K562 (cell line): Measurements from ENCODE around the gene AGFG1. TPM values are rescaled to one million over a fixed set of nuclear protein-coding genes. Genes with fewer than 3 reads are reported as not detected.
A peak's percentile ranks its signal among the peaks of the same experiment; 100 is the strongest.

Source experiments
- ATAC-seq: fragments of 200-7000 bp; cut with Tn5 transposase; 3 replicates; pipeline ENCODE4 v1.9.1; 2020; ENCODE audit warnings: moderate library complexity
- BruUV-seq: library from RNA; stranded (reverse); fragments of 400-500 nt; replicated peaks from 2 replicates; lab custom pipeline; 2021; lab: Mats Ljungman, UMichigan
- CTCF ChIA-PET: fragments of 300-600 bp; formaldehyde crosslinking; extraction: SDS; loops from one replicate; lab custom pipeline; 2021; ENCODE audit warnings: low intra/inter-chr PET ratio; lab: Yijun Ruan, JAX
- POLR2A ChIA-PET: fragments of 300-600, 350-650 bp; sonication (Branson Sonifier 250); formaldehyde crosslinking; extraction: SDS; loops from one replicate; lab custom pipeline; 2021; ENCODE audit warnings: antibody characterized with exemption, inconsistent platforms; lab: Yijun Ruan, JAX
- DNase-seq, 4 experiments: peaks; one replicate each; pipeline versions ENCODE4 v3.0.0 to v3.0.0-alpha.2; 2011 to 2018; ENCODE audit warnings: low spot score in 3 of 4, mixed read lengths in 3 of 4; ENCODE audit errors: extremely low read depth in 1 of 4
- FAIRE-seq: peaks from 2 replicates; lab custom pipeline; 2011; peaks lifted over from hg19 to GRCh38; lab: Jason Lieb, UNC
- H2AFZ ChIP-seq: 2 replicates; pipeline ENCODE4 v1.6.0; 2011; ENCODE audit warnings: low read depth, low read length, control low read depth, inconsistent platforms
- H3K27ac ChIP-seq: fragments of 200-600 bp; 3 replicates; pipeline ENCODE4 v1.8.0; 2011; ENCODE audit warnings: low read depth, mild to moderate bottlenecking, control low read depth, inconsistent platforms, low read length, moderate library complexity, mixed read lengths; ENCODE audit errors: extremely low read depth
- H3K27me3 ChIP-seq, 2 experiments: fragments of 300-600 bp in 1 of 2; 2 replicates in 1 of 2; 3 replicates in 1 of 2; pipeline versions ENCODE4 v1.6.0 to v1.8.0; 2011; ENCODE audit warnings: inconsistent platforms in 2 of 2, low read length in 2 of 2, mild to moderate bottlenecking in 1 of 2, mixed read lengths in 1 of 2, moderate library complexity in 1 of 2; ENCODE audit not compliant: control insufficient read depth in 2 of 2, insufficient read depth in 2 of 2
- H3K36me3 ChIP-seq: fragments of 300-600 bp; 3 replicates; pipeline ENCODE4 v1.8.0; 2011; ENCODE audit warnings: mild to moderate bottlenecking, low read length, inconsistent platforms; ENCODE audit not compliant: control insufficient read depth, insufficient read depth
- H3K4me1 ChIP-seq, 2 experiments: fragments of 200-600 bp in 1 of 2; replicated peaks in 1 of 2; 2 replicates in 1 of 2; 3 replicates in 1 of 2; pipeline versions ENCODE4 v1.5.1 to v1.8.0; 2011; ENCODE audit warnings: inconsistent platforms in 2 of 2, low read length in 2 of 2, mild to moderate bottlenecking in 1 of 2, mixed read lengths in 1 of 2, moderate library complexity in 1 of 2; ENCODE audit not compliant: control insufficient read depth in 2 of 2, insufficient read depth in 2 of 2
- H3K4me2 ChIP-seq: 2 replicates; pipeline ENCODE4 v1.6.1; 2011; ENCODE audit warnings: low read length, control low read depth, inconsistent platforms, mixed read lengths; ENCODE audit not compliant: insufficient read depth
- H3K4me3 ChIP-seq: fragments of 200-600 bp; sonication (generic), shearing (Covaris generic); 2 replicates; pipeline ENCODE4 v1.5.1; 2016; ENCODE audit warnings: control low read depth, inconsistent platforms
- H3K79me2 ChIP-seq: fragments of 200-600 bp; 3 replicates; pipeline ENCODE4 v1.8.0; 2011; ENCODE audit warnings: low read length, inconsistent platforms; ENCODE audit not compliant: control insufficient read depth, insufficient read depth
- H3K9ac ChIP-seq, 2 experiments: 2 replicates each; pipeline versions ENCODE4 v1.6.0 to v1.6.1; 2011; ENCODE audit warnings: low read depth in 2 of 2, low read length in 2 of 2, control low read depth in 1 of 2, inconsistent platforms in 1 of 2, mild to moderate bottlenecking in 1 of 2, mixed read lengths in 1 of 2; ENCODE audit not compliant: insufficient read depth in 1 of 2
- H3K9me1 ChIP-seq: one replicate; pipeline ENCODE4 v1.6.0; 2011; ENCODE audit warnings: inconsistent platforms, mild to moderate bottlenecking, low read length, moderate library complexity; ENCODE audit not compliant: control insufficient read depth, insufficient read depth
- H3K9me3 ChIP-seq: replicated peaks from 2 replicates; pipeline ENCODE4 v1.5.1; 2011; ENCODE audit warnings: low read depth, low read length, inconsistent platforms; ENCODE audit not compliant: control insufficient read depth, insufficient read depth
- H4K20me1 ChIP-seq: replicated peaks from 2 replicates; pipeline ENCODE4 v1.6.1; 2011; ENCODE audit warnings: low read length, inconsistent platforms, mixed read lengths; ENCODE audit not compliant: control insufficient read depth, insufficient read depth
- HNRNPLL ChIP-seq: fragments of 200-400 bp; formaldehyde crosslinking; IDR thresholded peaks from 2 replicates; pipeline ENCODE4 v1.6.1; 2017; ENCODE audit warnings: low read length, low read depth, mild to moderate bottlenecking; ENCODE audit not compliant: poor library complexity, severe bottlenecking
- HNRNPUL1 ChIP-seq: fragments of 200-400 bp; formaldehyde crosslinking; IDR thresholded peaks from 2 replicates; pipeline ENCODE4 v1.6.1; 2017; ENCODE audit warnings: low read length
- NR2C1 ChIP-seq, 2 experiments: fragments of 450-650 bp; IDR thresholded peaks; 2 replicates each; pipeline ENCODE4 v1.6.1; 2017; ENCODE audit warnings: mild to moderate bottlenecking in 2 of 2, antibody characterized with exemption in 1 of 2, inconsistent platforms in 1 of 2, missing compliant biosample characterization in 1 of 2, missing genetic modification characterization in 1 of 2
- POLR3A ChIP-seq: IDR thresholded peaks from 2 replicates; pipeline ENCODE4 v1.6.1; 2011; ENCODE audit warnings: borderline replicate concordance, mild to moderate bottlenecking, moderate library complexity; ENCODE audit not compliant: insufficient read length, insufficient read depth; ENCODE audit errors: extremely low read depth
- WGBS: fragments of 100-300 bp; shearing (Covaris generic); methylation state at CpG from one replicate; pipeline ENCODE4 v1.1.6; 2016; ENCODE audit warnings: low coverage, mixed read lengths; ENCODE audit not compliant: insufficient coverage; ENCODE audit errors: missing lambda C conversion rate; 5-methylcytosine and 5-hydroxymethylcytosine counted together
- in situ Hi-C: fragments of 300-500 bp; cut with MboI; formaldehyde crosslinking; loops from 4 replicates; pipeline ENCODE4 v1.15.0; 2018; ENCODE audit warnings: inconsistent platforms, mixed read lengths
- intact Hi-C: fragments of 100-400 bp; cut with micrococcal nuclease; formaldehyde crosslinking; loops from 2 replicates; pipeline ENCODE4 v1.14.2; 2022
- polyA plus RNA-seq, 8 experiments: library from polyadenylated mRNA; depleted of rRNA in 4 of 8; stranded (reverse) in 5 of 8; unstranded in 3 of 8; fragments of >200 nt; fragmentation: Nextera tagmentation in 2 of 8; fragmentation: Illumina TruSeq in 1 of 8; extraction: Ambion mirVana in 2 of 8; extraction: Trizol in 1 of 8; gene quantifications; 2 replicates each; pipeline versions ENCODE4 v1.2.1 to v1.2.3, GENCODE V29; 2011 to 2014; ENCODE audit warnings: inconsistent platforms in 1 of 8, missing spikeins in 1 of 8
- total RNA-seq, 7 experiments: library from RNA; depleted of rRNA in 6 of 7; stranded (reverse); fragments of >200 nt in 6 of 7; fragmentation: Illumina TruSeq in 2 of 7; extraction: Trizol in 2 of 7; gene quantifications; 2 replicates each; pipeline versions ENCODE4 v1.2.1 to v1.2.3, GENCODE V29; 2011 to 2021; ENCODE audit warnings: low replicate concordance in 1 of 7
- TF ChIP-seq, protein P1 (sequence below): fragments of 250-450 bp; sonication (Bioruptor Pico); IDR thresholded peaks from 2 replicates; pipeline ENCODE4 v1.9.0; 2021; ENCODE audit warnings: mild to moderate bottlenecking, inconsistent platforms
- TF ChIP-seq, protein P2 (sequence below): fragments of 450-650 bp; IDR thresholded peaks from 2 replicates; pipeline ENCODE4 v1.6.1; 2016; ENCODE audit warnings: low read depth
- TF ChIP-seq, protein P3 (sequence below): fragments of 450-650 bp; formaldehyde crosslinking; IDR thresholded peaks from 2 replicates; pipeline ENCODE4 v1.4.0; 2022; ENCODE audit warnings: missing genetic modification characterization
- TF ChIP-seq, protein P4 (sequence below): sonication (generic); formaldehyde crosslinking; IDR thresholded peaks from 2 replicates; pipeline ENCODE4 v1.5.0; 2020; ENCODE audit warnings: missing genetic modification reagents

AGFG1 gene
- total and polyA plus RNA-seq, 9 of the 15 experiments (the other 6 are each of a cell fraction or from before 2014, with no cell fraction given) = 11.2 to 97.5 (median 36.0) TPM

DNA sequence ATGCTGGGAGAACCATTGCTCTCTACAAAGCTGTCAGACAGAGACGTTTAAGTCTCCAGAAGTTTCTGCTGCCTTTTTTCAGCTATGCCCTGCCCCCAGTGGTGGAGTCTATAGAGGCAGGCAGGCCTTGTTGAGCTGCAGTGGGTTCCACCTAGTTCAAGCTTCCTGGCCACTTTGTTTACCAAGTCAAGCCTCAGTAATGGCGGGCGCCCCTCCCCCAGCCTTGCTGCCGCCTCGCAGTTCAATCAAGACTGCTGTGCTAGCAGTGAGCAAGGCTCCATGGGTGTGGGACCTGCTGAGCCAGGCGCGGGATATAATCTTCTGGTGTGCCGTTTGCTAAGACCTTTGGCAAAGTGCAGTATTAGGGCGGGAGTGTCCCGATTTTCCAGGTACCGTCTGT lies 74.0 kb downstream of the AGFG1 start:
- intact Hi-C loops (no loop called here), in situ Hi-C loops (no loop called here)
- Histone ChIP-seq H3K4me3 (no peak overlapping the region), H3K79me2 (no peaks in the 10 kb centered on the region), H4K20me1 (no peaks in the 10 kb centered on the region), H3K9me1 (no peaks in the 10 kb centered on the region), H3K9me3 (no peaks in the 10 kb centered on the region), H3K4me2 (no peak overlapping the region), H3K27me3 (no peaks in the 10 kb centered on the region), H3K36me3 (peaks cover 14% of the 10 kb centered on the region; the same call in 2 of the 3 replicates), H2AFZ (no peak overlapping the region), H3K27ac (no peak overlapping the region), H3K4me1 (no peaks in the 10 kb centered on the region), H3K9ac (no peak overlapping the region)
- no TSS peak for BruUV-seq
- ChIA-PET CTCF (no interaction called here), POLR2A (interaction anchor here (1.1 kb wide), 1 partner anchor 34 kb away, joined by 3 read pairs; no protein-coding TSS in a partner anchor)
- FAIRE-seq (no peak), DNase-seq (peak in 1 of 4 experiments; percentile 23), ATAC-seq (no peak)
- 87% methylated on average over 6 of the region's 11 CpGs for WGBS
- TF ChIP-seq HNRNPLL (no peak), NR2C1 (IDR thresholded peaks at IDR 0.05) (no peak), NR2C1 (tag; IDR thresholded peaks at IDR 0.05) (no peak), HNRNPUL1 (no peak), POLR3A (no peak)
- TF ChIP-seq, protein P1, sequence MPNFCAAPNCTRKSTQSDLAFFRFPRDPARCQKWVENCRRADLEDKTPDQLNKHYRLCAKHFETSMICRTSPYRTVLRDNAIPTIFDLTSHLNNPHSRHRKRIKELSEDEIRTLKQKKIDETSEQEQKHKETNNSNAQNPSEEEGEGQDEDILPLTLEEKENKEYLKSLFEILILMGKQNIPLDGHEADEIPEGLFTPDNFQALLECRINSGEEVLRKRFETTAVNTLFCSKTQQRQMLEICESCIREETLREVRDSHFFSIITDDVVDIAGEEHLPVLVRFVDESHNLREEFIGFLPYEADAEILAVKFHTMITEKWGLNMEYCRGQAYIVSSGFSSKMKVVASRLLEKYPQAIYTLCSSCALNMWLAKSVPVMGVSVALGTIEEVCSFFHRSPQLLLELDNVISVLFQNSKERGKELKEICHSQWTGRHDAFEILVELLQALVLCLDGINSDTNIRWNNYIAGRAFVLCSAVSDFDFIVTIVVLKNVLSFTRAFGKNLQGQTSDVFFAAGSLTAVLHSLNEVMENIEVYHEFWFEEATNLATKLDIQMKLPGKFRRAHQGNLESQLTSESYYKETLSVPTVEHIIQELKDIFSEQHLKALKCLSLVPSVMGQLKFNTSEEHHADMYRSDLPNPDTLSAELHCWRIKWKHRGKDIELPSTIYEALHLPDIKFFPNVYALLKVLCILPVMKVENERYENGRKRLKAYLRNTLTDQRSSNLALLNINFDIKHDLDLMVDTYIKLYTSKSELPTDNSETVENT (CRISPR knock-in tag) = no peak
- TF ChIP-seq, protein P2, sequence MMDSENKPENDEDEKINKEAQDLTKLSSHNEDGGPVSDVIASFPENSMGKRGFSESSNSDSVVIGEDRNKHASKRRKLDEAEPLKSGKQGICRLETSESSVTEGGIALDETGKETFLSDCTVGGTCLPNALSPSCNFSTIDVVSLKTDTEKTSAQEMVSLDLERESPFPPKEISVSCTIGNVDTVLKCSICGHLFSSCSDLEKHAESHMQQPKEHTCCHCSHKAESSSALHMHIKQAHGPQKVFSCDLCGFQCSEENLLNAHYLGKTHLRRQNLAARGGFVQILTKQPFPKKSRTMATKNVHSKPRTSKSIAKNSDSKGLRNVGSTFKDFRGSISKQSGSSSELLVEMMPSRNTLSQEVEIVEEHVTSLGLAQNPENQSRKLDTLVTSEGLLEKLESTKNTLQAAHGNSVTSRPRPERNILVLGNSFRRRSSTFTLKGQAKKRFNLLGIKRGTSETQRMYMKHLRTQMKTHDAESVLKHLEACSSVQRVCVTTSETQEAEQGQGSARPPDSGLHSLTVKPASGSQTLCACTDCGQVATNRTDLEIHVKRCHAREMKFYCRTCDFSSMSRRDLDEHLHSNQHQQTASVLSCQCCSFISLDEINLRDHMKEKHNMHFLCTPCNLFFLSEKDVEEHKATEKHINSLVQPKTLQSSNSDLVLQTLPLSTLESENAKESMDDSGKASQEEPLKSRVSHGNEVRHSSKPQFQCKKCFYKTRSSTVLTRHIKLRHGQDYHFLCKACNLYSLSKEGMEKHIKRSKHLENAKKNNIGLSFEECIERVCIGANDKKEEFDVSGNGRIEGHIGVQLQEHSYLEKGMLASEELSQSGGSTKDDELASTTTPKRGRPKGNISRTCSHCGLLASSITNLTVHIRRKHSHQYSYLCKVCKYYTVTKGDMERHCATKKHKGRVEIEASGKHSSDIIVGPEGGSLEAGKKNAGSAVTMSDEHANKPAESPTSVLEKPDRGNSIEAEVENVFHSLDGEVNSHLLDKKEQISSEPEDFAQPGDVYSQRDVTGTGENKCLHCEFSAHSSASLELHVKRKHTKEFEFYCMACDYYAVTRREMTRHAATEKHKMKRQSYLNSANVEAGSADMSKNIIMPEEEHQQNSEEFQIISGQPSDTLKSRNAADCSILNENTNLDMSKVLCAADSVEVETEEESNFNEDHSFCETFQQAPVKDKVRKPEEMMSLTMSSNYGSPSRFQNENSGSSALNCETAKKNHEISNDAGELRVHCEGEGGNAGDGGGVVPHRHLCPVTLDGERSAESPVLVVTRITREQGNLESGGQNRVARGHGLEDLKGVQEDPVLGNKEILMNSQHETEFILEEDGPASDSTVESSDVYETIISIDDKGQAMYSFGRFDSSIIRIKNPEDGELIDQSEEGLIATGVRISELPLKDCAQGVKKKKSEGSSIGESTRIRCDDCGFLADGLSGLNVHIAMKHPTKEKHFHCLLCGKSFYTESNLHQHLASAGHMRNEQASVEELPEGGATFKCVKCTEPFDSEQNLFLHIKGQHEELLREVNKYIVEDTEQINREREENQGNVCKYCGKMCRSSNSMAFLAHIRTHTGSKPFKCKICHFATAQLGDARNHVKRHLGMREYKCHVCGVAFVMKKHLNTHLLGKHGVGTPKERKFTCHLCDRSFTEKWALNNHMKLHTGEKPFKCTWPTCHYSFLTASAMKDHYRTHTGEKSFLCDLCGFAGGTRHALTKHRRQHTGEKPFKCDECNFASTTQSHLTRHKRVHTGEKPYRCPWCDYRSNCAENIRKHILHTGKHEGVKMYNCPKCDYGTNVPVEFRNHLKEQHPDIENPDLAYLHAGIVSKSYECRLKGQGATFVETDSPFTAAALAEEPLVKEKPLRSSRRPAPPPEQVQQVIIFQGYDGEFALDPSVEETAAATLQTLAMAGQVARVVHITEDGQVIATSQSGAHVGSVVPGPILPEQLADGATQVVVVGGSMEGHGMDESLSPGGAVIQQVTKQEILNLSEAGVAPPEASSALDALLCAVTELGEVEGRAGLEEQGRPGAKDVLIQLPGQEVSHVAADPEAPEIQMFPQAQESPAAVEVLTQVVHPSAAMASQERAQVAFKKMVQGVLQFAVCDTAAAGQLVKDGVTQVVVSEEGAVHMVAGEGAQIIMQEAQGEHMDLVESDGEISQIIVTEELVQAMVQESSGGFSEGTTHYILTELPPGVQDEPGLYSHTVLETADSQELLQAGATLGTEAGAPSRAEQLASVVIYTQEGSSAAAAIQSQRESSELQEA = no peak
- TF ChIP-seq, protein P3, sequence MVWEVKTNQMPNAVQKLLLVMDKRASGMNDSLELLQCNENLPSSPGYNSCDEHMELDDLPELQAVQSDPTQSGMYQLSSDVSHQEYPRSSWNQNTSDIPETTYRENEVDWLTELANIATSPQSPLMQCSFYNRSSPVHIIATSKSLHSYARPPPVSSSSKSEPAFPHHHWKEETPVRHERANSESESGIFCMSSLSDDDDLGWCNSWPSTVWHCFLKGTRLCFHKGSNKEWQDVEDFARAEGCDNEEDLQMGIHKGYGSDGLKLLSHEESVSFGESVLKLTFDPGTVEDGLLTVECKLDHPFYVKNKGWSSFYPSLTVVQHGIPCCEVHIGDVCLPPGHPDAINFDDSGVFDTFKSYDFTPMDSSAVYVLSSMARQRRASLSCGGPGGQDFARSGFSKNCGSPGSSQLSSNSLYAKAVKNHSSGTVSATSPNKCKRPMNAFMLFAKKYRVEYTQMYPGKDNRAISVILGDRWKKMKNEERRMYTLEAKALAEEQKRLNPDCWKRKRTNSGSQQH (CRISPR knock-in tag) = no peak
- TF ChIP-seq, protein P4, sequence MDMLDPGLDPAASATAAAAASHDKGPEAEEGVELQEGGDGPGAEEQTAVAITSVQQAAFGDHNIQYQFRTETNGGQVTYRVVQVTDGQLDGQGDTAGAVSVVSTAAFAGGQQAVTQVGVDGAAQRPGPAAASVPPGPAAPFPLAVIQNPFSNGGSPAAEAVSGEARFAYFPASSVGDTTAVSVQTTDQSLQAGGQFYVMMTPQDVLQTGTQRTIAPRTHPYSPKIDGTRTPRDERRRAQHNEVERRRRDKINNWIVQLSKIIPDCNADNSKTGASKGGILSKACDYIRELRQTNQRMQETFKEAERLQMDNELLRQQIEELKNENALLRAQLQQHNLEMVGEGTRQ (CRISPR knock-in tag) = no peak
